WERI-Rb-1 (cell line): Measurements from ENCODE around the gene STEAP2.

ENCODE experiments used
- DNase-seq: peaks from one replicate; pipeline ENCODE4 v3.0.0-alpha.2; 2020
- H3K27ac ChIP-seq: fragments of 250-450 bp; sonication (Bioruptor Pico); 2 replicates; pipeline ENCODE4 v1.5.1; 2020; ENCODE audit warnings: mild to moderate bottlenecking, moderate library complexity
- H3K27me3 ChIP-seq: fragments of 250-450 bp; sonication (Bioruptor Pico); 2 replicates; pipeline ENCODE4 v1.5.1; 2021; ENCODE audit warnings: mild to moderate bottlenecking, low read depth, moderate library complexity; ENCODE audit not compliant: insufficient read depth, severe bottlenecking
- H3K36me3 ChIP-seq: fragments of 250-450 bp; sonication (Bioruptor Pico); 2 replicates; pipeline ENCODE4 v1.5.1; 2020; ENCODE audit warnings: mild to moderate bottlenecking, moderate library complexity
- H3K4me3 ChIP-seq: 2 replicates; pipeline ENCODE4 v1.5.1; 2011; ENCODE audit warnings: low read depth, mild to moderate bottlenecking, control low read depth, low read length
- H3K9me3 ChIP-seq: fragments of 250-450 bp; sonication (Bioruptor Pico); 2 replicates; pipeline ENCODE4 v1.5.1; 2021; ENCODE audit warnings: mild to moderate bottlenecking, moderate library complexity; ENCODE audit not compliant: severe bottlenecking
- TF ChIP-seq, protein P1 (sequence below): IDR thresholded peaks from 2 replicates; pipeline ENCODE4 v1.5.1; 2011; ENCODE audit warnings: low read depth, mild to moderate bottlenecking, control low read depth, inconsistent platforms, low read length

STEAP2 gene

DNA sequence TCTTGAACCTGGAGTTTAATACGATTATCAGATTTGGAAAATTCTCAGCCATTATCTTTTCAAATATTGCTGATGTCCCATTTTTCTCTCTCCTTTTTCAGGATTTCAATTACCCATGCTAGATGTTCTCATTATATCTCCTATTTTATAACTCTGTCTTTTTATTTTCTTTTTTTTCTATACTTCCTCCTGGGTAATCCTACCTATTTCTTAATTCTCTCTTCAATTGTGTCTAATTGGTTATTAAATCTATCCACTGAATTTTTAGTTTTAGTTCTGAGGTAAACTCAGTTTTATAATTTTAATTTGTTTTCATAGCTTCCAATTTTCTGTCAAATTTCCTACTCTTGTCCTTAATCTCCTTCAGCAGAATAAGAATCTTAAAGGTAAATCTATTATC lies 41.6 kb upstream of the STEAP2 start:
- Histone ChIP-seq H3K36me3 (no peaks in the 10 kb centered on the region), H3K9me3 (no peaks in the 10 kb centered on the region), H3K27ac (no peak overlapping the region), H3K4me3 (no peak overlapping the region), H3K27me3 (no peaks in the 10 kb centered on the region)
- TF ChIP-seq, protein P1, sequence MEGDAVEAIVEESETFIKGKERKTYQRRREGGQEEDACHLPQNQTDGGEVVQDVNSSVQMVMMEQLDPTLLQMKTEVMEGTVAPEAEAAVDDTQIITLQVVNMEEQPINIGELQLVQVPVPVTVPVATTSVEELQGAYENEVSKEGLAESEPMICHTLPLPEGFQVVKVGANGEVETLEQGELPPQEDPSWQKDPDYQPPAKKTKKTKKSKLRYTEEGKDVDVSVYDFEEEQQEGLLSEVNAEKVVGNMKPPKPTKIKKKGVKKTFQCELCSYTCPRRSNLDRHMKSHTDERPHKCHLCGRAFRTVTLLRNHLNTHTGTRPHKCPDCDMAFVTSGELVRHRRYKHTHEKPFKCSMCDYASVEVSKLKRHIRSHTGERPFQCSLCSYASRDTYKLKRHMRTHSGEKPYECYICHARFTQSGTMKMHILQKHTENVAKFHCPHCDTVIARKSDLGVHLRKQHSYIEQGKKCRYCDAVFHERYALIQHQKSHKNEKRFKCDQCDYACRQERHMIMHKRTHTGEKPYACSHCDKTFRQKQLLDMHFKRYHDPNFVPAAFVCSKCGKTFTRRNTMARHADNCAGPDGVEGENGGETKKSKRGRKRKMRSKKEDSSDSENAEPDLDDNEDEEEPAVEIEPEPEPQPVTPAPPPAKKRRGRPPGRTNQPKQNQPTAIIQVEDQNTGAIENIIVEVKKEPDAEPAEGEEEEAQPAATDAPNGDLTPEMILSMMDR: no peak
- no peak for DNase-seq

DNA sequence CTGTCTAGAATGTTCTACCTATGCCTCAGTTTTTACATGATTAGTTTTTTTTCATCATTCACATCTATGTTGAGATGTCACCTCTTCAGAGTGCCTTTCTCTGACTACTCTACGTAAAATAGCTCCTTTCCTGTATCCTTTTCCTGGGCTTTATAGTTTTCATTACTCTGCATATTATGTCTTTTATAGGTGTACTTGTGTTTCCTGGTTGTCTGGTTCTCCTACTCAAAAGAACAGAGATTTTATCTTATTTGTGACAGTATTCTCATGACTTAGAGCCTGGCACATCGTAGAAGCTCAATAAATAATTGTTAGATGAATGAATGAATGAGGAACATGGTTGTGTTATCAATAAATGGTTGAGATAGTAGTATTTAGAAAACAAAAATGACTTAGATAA lies 39.4 kb upstream of the STEAP2 start:
- H3K27ac ChIP-seq: no peak overlapping the region
- no peak for DNase-seq
- TF ChIP-seq, protein P1: no peak

DNA sequence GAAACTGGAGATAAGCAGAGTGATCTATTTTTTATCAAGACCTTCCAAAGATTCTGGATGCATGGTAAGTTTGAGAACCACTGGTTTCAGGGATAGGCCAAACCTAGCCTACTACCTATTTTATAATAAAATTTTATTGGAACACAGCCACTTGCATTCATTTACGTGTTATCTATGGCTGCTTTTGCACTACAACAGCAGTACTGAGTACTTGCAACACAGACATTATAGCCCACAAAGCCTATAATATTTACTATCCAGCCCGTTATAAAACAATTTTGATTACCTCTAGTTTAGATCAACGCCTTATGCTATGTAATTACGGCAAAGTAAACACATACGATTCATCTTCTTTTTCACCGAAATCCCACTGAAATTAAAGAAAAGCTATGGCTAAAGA lies 38.9 kb upstream of the STEAP2 start:
- H3K4me3 ChIP-seq: no peak overlapping the region
- H3K9me3 ChIP-seq: no peaks in the 10 kb centered on the region
- H3K27me3 ChIP-seq: no peaks in the 10 kb centered on the region
- H3K36me3 ChIP-seq: no peaks in the 10 kb centered on the region
- TF ChIP-seq, protein P1: no peak
- DNase-seq: no peak
- no peak overlapping the region for H3K27ac ChIP-seq

More for the DNA sequence above, 39.4 kb upstream of the STEAP2 start:
- Histone ChIP-seq H3K4me3 (no peak overlapping the region), H3K27me3 (no peaks in the 10 kb centered on the region), H3K36me3 (no peaks in the 10 kb centered on the region), H3K9me3 (no peaks in the 10 kb centered on the region)

DNA sequence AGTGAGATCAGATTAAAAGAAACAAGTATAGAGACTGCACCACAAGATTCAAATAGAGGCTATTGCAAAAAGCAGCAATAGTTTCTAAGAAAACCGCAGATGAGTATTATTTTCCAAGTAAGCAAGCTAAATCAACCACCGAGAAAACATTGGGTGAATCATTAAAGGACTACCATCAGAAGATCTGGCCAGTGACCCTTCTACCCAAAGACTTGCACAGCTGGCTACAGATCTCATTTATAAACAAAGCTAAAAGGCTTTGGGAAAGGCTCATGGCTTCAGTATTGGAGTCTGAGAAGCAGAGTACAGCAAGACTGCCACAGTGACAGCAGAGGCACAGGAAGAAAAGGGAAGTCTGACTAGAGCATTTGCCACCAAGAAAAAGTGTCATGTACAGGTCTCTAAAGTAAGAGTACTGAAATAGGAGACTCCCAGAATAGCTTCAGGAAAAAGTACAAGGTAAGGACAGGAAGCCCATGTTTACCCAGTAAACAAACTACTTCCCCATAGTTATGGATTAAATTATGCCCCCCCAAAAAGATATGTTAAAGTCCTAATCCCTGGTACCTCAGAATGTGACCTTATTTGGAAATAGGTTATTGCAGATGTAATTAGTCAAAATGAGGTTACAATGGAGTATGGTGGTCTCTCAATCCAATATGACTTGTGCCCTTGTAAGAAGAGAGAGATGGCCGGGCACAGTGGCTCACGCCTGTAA lies 38.3 kb upstream of the STEAP2 start:
- H3K36me3 ChIP-seq: no peaks in the 10 kb centered on the region
- no peak for DNase-seq

DNA sequence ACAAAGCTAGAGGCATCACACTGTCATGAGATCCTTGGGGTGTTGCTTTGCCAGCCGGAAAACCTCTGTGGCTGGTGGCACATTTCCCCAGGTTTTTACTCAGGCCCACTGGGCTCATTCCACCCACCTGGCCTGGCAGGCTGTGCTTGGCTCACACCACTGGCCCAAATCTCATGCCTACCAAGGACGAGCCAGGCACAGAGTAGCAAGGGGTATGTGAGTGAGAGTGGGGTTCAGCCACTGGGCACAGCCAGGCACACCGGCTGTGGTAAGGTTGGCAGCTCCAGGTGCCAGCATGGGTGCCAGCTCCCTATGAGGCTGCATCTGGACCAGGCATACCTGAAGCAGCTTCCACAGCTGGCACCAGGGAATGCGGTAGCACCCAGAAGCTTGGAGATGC lies 35.9 kb upstream of the STEAP2 start:
- Histone ChIP-seq H3K4me3 (no peak overlapping the region), H3K36me3 (no peaks in the 10 kb centered on the region), H3K27me3 (no peaks in the 10 kb centered on the region), H3K9me3 (no peaks in the 10 kb centered on the region), H3K27ac (no peak overlapping the region)
- no peak for DNase-seq
- TF ChIP-seq, protein P1: no peak

More for the DNA sequence above, 38.3 kb upstream of the STEAP2 start:
- TF ChIP-seq, protein P1: no peak
- Histone ChIP-seq H3K4me3 (no peak overlapping the region), H3K27me3 (no peaks in the 10 kb centered on the region), H3K9me3 (no peaks in the 10 kb centered on the region), H3K27ac (no peak overlapping the region)

DNA sequence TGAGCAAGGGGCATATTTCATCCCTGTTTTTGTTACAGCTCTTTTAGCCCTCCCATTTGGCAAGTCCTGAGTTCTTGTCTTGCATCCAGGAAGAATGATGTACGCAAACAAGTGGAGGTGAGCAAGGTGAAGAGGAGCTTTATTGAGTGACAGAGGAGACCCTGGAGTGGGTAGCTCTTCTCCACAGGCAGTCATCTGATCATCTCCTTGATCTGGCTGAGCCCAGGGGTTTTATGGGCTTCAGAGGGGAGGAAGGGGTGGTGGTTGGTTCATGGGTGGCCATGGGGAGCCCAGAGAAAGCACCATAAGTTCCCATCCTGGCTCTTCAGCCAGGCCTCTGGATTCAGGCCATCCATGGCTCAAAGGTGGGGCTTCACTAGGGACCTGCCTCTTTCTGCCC lies 35.3 kb upstream of the STEAP2 start:
- Histone ChIP-seq H3K9me3 (no peaks in the 10 kb centered on the region), H3K27ac (no peak overlapping the region), H3K27me3 (no peaks in the 10 kb centered on the region), H3K36me3 (no peaks in the 10 kb centered on the region), H3K4me3 (no peak overlapping the region)
- no peak for DNase-seq
- TF ChIP-seq, protein P1: no peak
